Muscle of leg (tissue), 11 donors: ENCODE data around the gene KCNMA1. TPM values are rescaled to one million over a fixed set of nuclear protein-coding genes. Genes with fewer than 3 reads are reported as not detected.

Experiments
- DNase-seq: peaks from one replicate; pipeline ENCODE4 v3.0.0; 2013
- H3K27ac ChIP-seq: one replicate; pipeline ENCODE4 v1.5.1; 2013; ENCODE audit warnings: mild to moderate bottlenecking, low read length, control low read depth
- H3K27me3 ChIP-seq: one replicate; pipeline ENCODE4 v1.6.1; 2013; ENCODE audit warnings: low read length; ENCODE audit not compliant: control insufficient read depth, insufficient read depth
- H3K36me3 ChIP-seq: one replicate; pipeline ENCODE4 v1.6.1; 2013; ENCODE audit warnings: low read length; ENCODE audit not compliant: control insufficient read depth, insufficient read depth
- H3K4me1 ChIP-seq: one replicate; pipeline ENCODE4 v1.6.1; 2013; ENCODE audit warnings: low read length; ENCODE audit not compliant: control insufficient read depth, insufficient read depth
- H3K4me3 ChIP-seq: one replicate; pipeline ENCODE4 v1.5.1; 2013; ENCODE audit warnings: low read length, control low read depth
- H3K9me3 ChIP-seq: replicated peaks from 2 replicates; pipeline ENCODE4 v1.6.1; 2013; ENCODE audit warnings: low read depth, low read length; ENCODE audit not compliant: control insufficient read depth
- WGBS: methylation state at CpG from one replicate; pipeline ENCODE4 v1.1.5; 2013; ENCODE audit warnings: missing lambda C conversion rate; ENCODE audit not compliant: insufficient coverage; 5-methylcytosine and 5-hydroxymethylcytosine counted together
- polyA plus RNA-seq, 8 donors: library from polyadenylated mRNA; unstranded; fragments of 120-200 nt; gene quantifications; one replicate each; pipeline versions ENCODE4 v1.2.1 to v1.2.3, GENCODE V29; 2013; ENCODE audit warnings: inconsistent platforms in 1 of 8, low replicate concordance in 1 of 8; ENCODE audit not compliant: insufficient read length in 8 of 8, insufficient read depth in 1 of 8
- total RNA-seq: library from RNA; stranded (reverse); fragments of 120-200 nt; gene quantifications from one replicate; pipeline ENCODE4 v1.2.4, GENCODE V29; 2013

Gene KCNMA1
- total and polyA plus RNA-seq, 9 donors = 12.7 to 23.3 (median 18.2) TPM

GRCh38 chr10:77405771-77406241 lies 231.8 kb downstream of the KCNMA1 start:
- WGBS = 11% methylated on average over 3 of the region's 5 CpGs

GRCh38 chr10:77404810-77405209 lies 232.8 kb downstream of the KCNMA1 start:
- Histone ChIP-seq H3K27ac (no peak overlapping the region), H3K27me3 (peaks cover 2% of the 10 kb centered on the region), H3K4me3 (no peak overlapping the region), H3K9me3 (no peaks in the 10 kb centered on the region), H3K4me1 (peaks cover 10% of the 10 kb centered on the region), H3K36me3 (peaks cover 3% of the 10 kb centered on the region)
- DNase-seq = no peak
- 75% methylated on average over 1 of the region's 3 CpGs for WGBS

More at GRCh38 chr10:77405771-77406241, 231.8 kb downstream of the KCNMA1 start:
- no peak overlapping the region for H3K4me3 ChIP-seq
- peaks cover 3% of the 10 kb centered on the region for H3K36me3 ChIP-seq
- H3K27me3 ChIP-seq = peaks cover 2% of the 10 kb centered on the region
- H3K9me3 ChIP-seq = no peaks in the 10 kb centered on the region
- no peak overlapping the region for H3K27ac ChIP-seq
- peak; percentile 46 for DNase-seq
- H3K4me1 ChIP-seq = peaks cover 16% of the 10 kb centered on the region

GRCh38 chr10:77403761-77404160 lies 233.8 kb downstream of the KCNMA1 start:
- DNase-seq = no peak
- peaks cover 2% of the 10 kb centered on the region for H3K27me3 ChIP-seq
- H3K36me3 ChIP-seq = peaks cover 3% of the 10 kb centered on the region
- peaks cover 12% of the 10 kb centered on the region for H3K4me1 ChIP-seq
- WGBS = 77% methylated on average over 6 of the region's 8 CpGs
- H3K4me3 ChIP-seq = no peak overlapping the region
- no peak overlapping the region for H3K27ac ChIP-seq
- no peaks in the 10 kb centered on the region for H3K9me3 ChIP-seq

GRCh38 chr10:77401683-77402082 lies 235.9 kb downstream of the KCNMA1 start:
- peaks cover 12% of the 10 kb centered on the region for H3K4me1 ChIP-seq
- no peak overlapping the region for H3K27ac ChIP-seq
- no peaks in the 10 kb centered on the region for H3K9me3 ChIP-seq
- 25% methylated on average over 1 of the region's 3 CpGs for WGBS
- no peak overlapping the region for H3K4me3 ChIP-seq
- no peak for DNase-seq
- no peaks in the 10 kb centered on the region for H3K27me3 ChIP-seq
- peaks cover 3% of the 10 kb centered on the region for H3K36me3 ChIP-seq

- 80% methylated on average over 4 of the region's 4 CpGs for WGBS
- no peaks in the 10 kb centered on the region for H3K27me3 ChIP-seq
- peaks cover 9% of the 10 kb centered on the region for H3K4me1 ChIP-seq
- peaks cover 3% of the 10 kb centered on the region for H3K36me3 ChIP-seq
- H3K27ac ChIP-seq = no peak overlapping the region
- H3K4me3 ChIP-seq = no peak overlapping the region
- no peaks in the 10 kb centered on the region for H3K9me3 ChIP-seq
- DNase-seq = no peak
Observed at GRCh38 chr10:77400033-77400432, 237.6 kb downstream of the KCNMA1 start.

- peaks cover 17% of the 10 kb centered on the region for H3K4me1 ChIP-seq
- H3K9me3 ChIP-seq = no peaks in the 10 kb centered on the region
- H3K27me3 ChIP-seq = no peaks in the 10 kb centered on the region
- H3K27ac ChIP-seq = no peak overlapping the region
- DNase-seq = no peak
- H3K36me3 ChIP-seq = peaks cover 3% of the 10 kb centered on the region
- no peak overlapping the region for H3K4me3 ChIP-seq
- WGBS = 53% methylated on average over 5 of the region's 10 CpGs
Observed at GRCh38 chr10:77398986-77399755, 238.4 kb downstream of the KCNMA1 start.

GRCh38 chr10:77398558-77398957 lies 239.1 kb downstream of the KCNMA1 start:
- 75% methylated on average over 1 of the region's 2 CpGs for WGBS
- peaks cover 23% of the 10 kb centered on the region for H3K4me1 ChIP-seq
- no peak overlapping the region for H3K4me3 ChIP-seq
- H3K9me3 ChIP-seq = no peaks in the 10 kb centered on the region
- DNase-seq = no peak
- peaks cover 2% of the 10 kb centered on the region for H3K36me3 ChIP-seq
- H3K27ac ChIP-seq = no peak overlapping the region
- H3K27me3 ChIP-seq = no peaks in the 10 kb centered on the region

GRCh38 chr10:77397103-77397502 lies 240.5 kb downstream of the KCNMA1 start:
- Histone ChIP-seq H3K36me3 (no peaks in the 10 kb centered on the region), H3K4me3 (no peak overlapping the region), H3K4me1 (peaks cover 38% of the 10 kb centered on the region), H3K27ac (no peak overlapping the region), H3K9me3 (no peaks in the 10 kb centered on the region), H3K27me3 (no peaks in the 10 kb centered on the region)
- no CpG with 5 or more reads among the region's 4 CpGs for WGBS
- DNase-seq = no peak

- WGBS = no CpG with 5 or more reads among the region's 2 CpGs
- DNase-seq = no peak
- Histone ChIP-seq H3K4me1 (peaks cover 42% of the 10 kb centered on the region), H3K9me3 (no peaks in the 10 kb centered on the region), H3K27me3 (no peaks in the 10 kb centered on the region), H3K27ac (no peak overlapping the region), H3K36me3 (no peaks in the 10 kb centered on the region), H3K4me3 (no peak overlapping the region)
Observed at GRCh38 chr10:77396290-77396689, 241.3 kb downstream of the KCNMA1 start.

- Histone ChIP-seq H3K36me3 (no peaks in the 10 kb centered on the region), H3K4me1 (peaks cover 46% of the 10 kb centered on the region), H3K27me3 (no peaks in the 10 kb centered on the region), H3K27ac (peak overlapping the region; percentile 17), H3K9me3 (no peaks in the 10 kb centered on the region), H3K4me3 (no peak overlapping the region)
- WGBS = 82% methylated on average over 5 of the region's 9 CpGs
- DNase-seq = peak; percentile 74
Observed at GRCh38 chr10:77393821-77394501, 243.6 kb downstream of the KCNMA1 start.
